ACC112 (cell line): ENCODE results near the gene C3orf62.

ENCODE experiments used
- H2AFZ ChIP-seq: fragments of 200-600 bp; sonication (generic); one replicate; pipeline ENCODE4 v1.6.0; 2017; ENCODE audit warnings: antibody characterized with exemption, low read length; ENCODE audit not compliant: unreplicated experiment
- H3K27ac ChIP-seq: fragments of 200-600 bp; sonication (generic); 2 replicates; pipeline ENCODE4 v1.5.1; 2014; ENCODE audit warnings: low read depth, mild to moderate bottlenecking, antibody characterized with exemption, low read length, moderate library complexity
- H3K27me3 ChIP-seq: fragments of 200-600 bp; sonication (generic); 2 replicates; pipeline ENCODE4 v1.6.1; 2014; ENCODE audit warnings: mild to moderate bottlenecking, antibody characterized with exemption, low read length, moderate library complexity, mixed read lengths; ENCODE audit not compliant: insufficient read depth
- H3K36me3 ChIP-seq: fragments of 200-600 bp; sonication (generic); 2 replicates; pipeline ENCODE4 v1.6.1; 2016; ENCODE audit warnings: mild to moderate bottlenecking, antibody characterized with exemption, low read length, moderate library complexity, mixed read lengths; ENCODE audit not compliant: insufficient read depth
- H3K4me1 ChIP-seq: fragments of 200-600 bp; sonication (generic); one replicate; pipeline ENCODE4 v1.6.1; 2016; ENCODE audit warnings: low read length, mixed read lengths; ENCODE audit not compliant: insufficient read depth, unreplicated experiment, control insufficient read depth
- H3K4me3 ChIP-seq: fragments of 200-600 bp; sonication (generic); 2 replicates; pipeline ENCODE4 v1.5.1; 2014; ENCODE audit warnings: mild to moderate bottlenecking, low read depth, low read length
- H3K79me2 ChIP-seq: fragments of 200-600 bp; sonication (generic); one replicate; pipeline ENCODE4 v1.6.0; 2016; ENCODE audit warnings: low read length; ENCODE audit not compliant: control insufficient read depth, unreplicated experiment, insufficient read depth

C3orf62 gene

DNA sequence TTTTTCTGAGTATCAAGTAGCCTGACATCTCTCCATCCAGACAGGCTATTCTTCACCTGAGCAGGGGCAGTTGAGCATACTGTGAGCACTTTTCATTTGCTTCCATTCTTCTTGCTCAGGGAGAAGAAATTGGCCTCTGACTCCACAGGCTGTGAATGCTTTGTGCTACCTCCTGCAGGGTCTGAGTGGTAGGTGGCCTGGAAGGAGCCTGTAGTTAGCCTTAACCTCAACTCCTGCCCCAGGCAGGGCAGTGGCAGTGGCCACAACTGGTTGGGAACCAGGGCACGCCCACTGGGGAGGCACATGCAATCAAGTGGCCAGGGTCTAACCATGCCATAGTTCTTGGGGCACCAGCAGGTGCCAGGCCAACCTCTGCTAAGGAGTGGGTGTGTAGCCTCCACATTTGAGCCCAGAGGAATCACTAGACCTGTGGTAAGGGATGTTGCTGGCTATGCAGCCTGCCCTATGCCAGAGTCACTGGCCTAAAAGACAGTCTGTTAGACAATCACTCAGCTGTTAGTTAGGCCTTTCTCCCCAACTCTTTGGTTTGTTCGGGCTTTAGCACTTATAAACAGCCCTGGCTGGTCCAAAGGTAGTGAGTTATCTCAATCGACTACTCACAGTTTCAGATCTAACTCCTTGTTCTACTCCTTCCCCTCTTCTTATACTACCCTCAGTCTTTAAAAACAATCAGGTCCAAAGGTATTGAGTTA lies 7.4 kb downstream of the C3orf62 start:
- Histone ChIP-seq H3K36me3 (no peaks in the 10 kb centered on the region), H3K4me1 (no peaks in the 10 kb centered on the region), H3K27me3 (no peaks in the 10 kb centered on the region), H3K79me2 (no peaks in the 10 kb centered on the region), H3K4me3 (no peak overlapping the region), H2AFZ (no peak overlapping the region), H3K27ac (no peak overlapping the region)

DNA sequence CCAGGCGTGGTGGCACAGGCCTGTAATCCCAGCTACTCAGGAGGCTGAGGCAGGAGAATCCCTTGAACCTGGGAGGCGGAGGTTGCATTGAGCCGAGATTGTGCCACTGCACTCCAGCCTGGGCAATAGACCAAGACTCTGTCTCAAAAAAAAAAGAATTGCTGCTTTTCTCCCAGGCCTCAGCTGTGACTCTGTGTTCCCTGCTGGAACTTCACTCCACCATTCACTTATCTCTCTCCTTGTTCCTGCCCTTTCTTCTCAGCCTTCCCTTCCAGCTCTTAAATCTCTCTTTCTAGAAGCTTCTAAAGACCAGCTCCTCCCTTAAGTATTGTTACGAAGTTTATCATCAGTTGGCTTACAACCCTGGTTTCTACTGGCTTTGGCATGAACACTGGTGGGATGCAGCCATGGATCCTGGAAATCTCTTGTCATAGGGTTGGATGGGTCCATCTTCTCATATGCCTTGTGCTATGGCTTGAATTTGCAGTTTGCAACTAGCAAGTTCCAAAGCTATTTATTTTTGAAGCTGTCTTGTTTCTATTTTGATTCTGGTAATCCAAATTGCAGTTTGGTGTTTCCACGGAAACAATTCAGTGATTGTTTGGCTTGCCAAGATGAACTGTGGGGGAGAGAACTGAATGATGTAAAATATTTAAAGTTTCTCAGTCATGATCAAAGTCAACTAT lies 10.5 kb downstream of the C3orf62 start:
- Histone ChIP-seq H3K4me3 (no peak overlapping the region), H3K27ac (no peak overlapping the region), H3K36me3 (no peaks in the 10 kb centered on the region), H3K4me1 (no peaks in the 10 kb centered on the region), H3K79me2 (no peaks in the 10 kb centered on the region), H2AFZ (no peak overlapping the region), H3K27me3 (no peaks in the 10 kb centered on the region)

DNA sequence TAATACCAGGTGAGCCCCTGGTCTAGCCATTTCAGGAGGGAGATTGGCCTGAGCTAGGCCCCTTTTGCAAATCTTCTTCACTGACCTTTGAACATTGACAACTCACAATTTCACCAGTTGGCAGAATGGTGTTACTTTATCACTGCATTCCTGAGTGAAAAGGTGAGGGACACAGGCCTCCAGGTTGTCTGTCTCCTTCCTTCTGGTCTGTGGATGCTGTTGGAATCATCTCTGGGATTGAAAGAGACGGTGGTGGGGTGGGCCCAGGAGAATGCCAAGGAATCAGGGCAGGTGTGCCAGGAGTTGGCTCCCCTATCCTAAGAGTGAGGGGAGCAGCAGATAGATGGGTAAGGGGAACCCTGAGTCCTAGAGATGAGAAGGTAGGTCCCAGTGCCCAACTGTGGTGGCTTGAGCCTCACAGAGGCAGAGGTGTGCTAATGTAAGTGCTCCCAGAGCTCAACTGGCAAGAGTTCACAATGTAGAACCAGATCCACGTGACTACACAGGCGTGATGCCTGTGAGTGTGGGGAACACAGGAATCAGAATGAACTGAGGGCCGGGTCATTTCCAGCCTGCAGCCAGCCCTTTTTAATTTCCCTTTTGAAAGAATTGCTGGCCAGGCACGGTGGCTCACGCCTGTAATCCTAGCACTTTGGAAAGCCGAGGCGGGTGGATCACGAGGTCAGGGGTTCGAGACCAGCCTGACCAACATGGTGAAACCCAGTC lies 11.2 kb downstream of the C3orf62 start:
- Histone ChIP-seq H3K79me2 (no peaks in the 10 kb centered on the region), H3K27me3 (no peaks in the 10 kb centered on the region), H3K4me1 (no peaks in the 10 kb centered on the region), H3K27ac (no peak overlapping the region), H2AFZ (no peak overlapping the region), H3K4me3 (no peak overlapping the region), H3K36me3 (no peaks in the 10 kb centered on the region)

DNA sequence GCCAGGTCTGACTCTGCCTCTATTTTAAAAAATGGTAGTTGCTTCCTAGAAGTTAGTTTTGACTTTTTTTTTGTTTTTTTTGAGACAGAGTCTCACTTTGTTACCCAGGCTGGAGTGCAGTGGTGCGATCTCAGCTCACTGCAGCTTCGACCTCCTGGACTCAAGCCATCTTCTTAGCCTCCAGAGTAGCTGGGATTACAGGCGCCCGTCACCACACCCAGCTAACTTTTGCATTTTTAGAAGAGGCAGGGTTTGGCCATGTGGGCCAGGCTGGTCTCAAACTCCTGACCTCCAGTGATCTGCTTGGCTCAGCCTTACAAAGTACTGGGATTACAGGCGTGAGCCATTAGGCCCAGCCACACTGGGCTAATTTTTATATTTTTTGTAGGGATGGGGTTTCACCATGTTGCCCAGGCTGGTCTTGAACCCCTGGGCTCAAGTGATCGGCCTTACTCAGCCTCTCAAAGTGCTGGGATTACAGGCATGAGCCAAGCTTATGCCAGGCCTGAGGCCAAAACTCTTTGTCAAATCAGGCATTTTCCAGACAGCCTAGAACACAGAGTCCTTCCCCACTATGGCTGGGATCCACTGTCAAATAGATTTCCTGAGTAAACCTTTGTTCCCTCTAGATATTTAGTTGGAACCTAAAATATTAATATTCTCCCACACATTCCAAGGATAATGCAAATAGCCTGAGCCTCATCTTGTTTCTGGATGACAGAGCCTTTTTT lies 13.7 kb downstream of the C3orf62 start:
- H3K36me3 ChIP-seq: no peaks in the 10 kb centered on the region
- H2AFZ ChIP-seq: no peak overlapping the region
- no peaks in the 10 kb centered on the region for H3K27me3 ChIP-seq
- H3K27ac ChIP-seq: no peak overlapping the region
- H3K79me2 ChIP-seq: no peaks in the 10 kb centered on the region
- no peaks in the 10 kb centered on the region for H3K4me1 ChIP-seq
- no peak overlapping the region for H3K4me3 ChIP-seq

DNA sequence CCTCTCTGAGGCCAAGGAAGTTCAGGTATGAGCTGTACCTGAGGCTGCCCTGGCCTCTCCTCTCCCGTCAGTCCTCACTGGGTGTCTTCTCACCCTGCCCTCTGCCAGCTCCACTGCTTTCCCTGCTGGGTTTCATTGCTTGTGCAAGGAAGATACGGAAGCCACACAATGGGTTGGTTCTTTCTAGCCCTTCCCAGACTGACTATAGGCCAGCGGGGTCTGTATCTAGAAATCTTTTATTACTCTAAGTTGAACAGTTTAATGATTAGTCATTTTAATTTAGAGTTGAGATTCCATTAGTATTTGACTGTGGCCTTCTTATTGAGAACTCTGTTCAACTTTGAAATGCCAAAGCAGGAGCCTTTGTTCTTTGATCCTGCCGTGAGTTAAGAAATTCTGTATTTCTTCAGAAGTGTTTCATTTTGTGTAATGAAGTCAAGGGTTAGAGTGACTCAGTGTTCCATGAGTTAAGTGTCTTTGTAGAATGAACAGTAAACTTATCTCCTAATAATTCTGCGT lies 16.2 kb downstream of the C3orf62 start:
- H3K27me3 ChIP-seq: no peaks in the 10 kb centered on the region
- no peaks in the 10 kb centered on the region for H3K79me2 ChIP-seq
- H3K4me1 ChIP-seq: no peaks in the 10 kb centered on the region
- no peak overlapping the region for H2AFZ ChIP-seq
- H3K27ac ChIP-seq: no peak overlapping the region
- H3K36me3 ChIP-seq: no peaks in the 10 kb centered on the region
- no peak overlapping the region for H3K4me3 ChIP-seq

DNA sequence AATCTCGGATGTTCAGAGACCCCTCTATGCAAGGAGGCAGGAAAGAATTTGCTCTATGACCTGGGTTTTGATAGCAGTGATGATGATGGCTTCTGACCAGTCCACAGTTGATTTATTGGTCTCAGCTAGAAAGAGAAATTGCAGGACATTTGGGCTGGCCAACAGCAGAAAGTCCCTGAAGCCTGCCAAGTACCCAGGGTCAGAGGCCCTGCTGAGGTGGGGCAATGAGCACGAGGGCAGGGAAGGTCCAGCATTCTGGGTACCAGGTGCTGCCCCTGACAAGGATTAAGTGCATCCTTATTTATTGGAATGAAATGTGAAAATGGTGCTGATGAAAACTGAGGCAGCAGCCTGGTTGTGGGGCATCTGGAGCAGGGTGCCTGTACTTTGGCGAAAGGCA lies 19.8 kb downstream of the C3orf62 start:
- no peaks in the 10 kb centered on the region for H3K4me1 ChIP-seq
- no peaks in the 10 kb centered on the region for H3K27me3 ChIP-seq
- no peaks in the 10 kb centered on the region for H3K36me3 ChIP-seq
- no peak overlapping the region for H2AFZ ChIP-seq
- H3K4me3 ChIP-seq: no peak overlapping the region
- H3K79me2 ChIP-seq: no peaks in the 10 kb centered on the region
- no peak overlapping the region for H3K27ac ChIP-seq

DNA sequence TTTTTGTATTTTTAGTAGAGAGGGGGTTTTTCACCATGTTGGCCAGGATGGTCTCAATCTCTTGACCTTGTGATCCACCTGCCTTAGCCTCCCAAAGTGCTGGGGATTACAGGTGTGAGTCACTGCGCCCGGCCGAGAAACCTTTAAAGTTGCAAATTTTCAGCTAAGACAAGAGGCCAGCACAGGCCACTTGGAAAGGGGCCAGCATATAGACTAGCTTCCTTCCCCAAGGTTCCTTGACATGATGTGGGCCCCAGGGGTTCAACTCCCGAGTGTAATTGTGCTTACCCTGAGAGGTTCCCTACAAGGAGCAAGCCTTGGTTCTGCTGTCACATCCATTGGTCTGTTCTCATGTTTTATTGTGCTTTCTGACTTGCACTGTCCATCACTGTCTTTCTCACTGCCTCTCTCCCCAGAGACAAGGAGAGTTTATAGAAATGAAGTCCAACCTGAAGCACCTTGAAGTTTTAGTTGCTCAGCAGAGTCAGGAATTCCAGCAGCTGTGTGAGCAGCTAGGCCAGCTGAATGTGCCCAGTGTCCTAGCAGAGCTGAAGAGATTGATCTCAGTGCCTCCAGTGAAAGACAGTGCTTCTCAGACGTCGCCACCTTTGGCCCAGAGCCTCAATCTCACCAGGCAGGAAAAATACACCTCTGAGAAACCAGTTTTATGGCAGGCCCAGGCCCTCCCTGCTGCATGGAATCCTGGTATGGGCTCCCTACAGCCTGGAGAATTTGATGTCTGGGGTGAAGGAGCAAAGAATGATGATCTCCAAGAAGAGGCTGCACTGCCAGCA lies 21.1 kb downstream of the C3orf62 start:
- H3K27me3 ChIP-seq: no peaks in the 10 kb centered on the region
- H3K4me3 ChIP-seq: no peak overlapping the region
- H3K4me1 ChIP-seq: no peaks in the 10 kb centered on the region
- no peaks in the 10 kb centered on the region for H3K79me2 ChIP-seq
- H3K36me3 ChIP-seq: no peaks in the 10 kb centered on the region
- no peak overlapping the region for H3K27ac ChIP-seq
- no peak overlapping the region for H2AFZ ChIP-seq

DNA sequence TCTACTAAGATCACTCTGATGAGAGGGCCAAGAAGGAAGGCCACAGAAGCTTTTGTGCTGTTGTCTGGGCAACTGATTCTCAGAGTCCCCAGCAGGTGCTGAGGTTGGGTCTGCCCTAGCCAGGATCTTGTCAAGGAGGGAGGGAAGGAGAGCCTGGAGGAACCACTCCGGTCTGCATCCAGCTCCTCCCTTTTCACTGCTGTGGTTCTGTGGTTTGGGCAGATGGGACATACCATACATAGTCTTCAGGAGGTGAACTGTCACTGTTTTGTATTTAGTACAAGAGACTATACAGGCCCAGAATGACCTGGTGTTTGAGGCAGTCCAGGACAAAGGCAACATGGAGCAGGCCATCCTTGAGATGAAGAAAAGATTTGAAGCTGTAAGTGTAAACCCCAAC lies 21.9 kb downstream of the C3orf62 start:
- H3K27ac ChIP-seq: no peak overlapping the region

DNA sequence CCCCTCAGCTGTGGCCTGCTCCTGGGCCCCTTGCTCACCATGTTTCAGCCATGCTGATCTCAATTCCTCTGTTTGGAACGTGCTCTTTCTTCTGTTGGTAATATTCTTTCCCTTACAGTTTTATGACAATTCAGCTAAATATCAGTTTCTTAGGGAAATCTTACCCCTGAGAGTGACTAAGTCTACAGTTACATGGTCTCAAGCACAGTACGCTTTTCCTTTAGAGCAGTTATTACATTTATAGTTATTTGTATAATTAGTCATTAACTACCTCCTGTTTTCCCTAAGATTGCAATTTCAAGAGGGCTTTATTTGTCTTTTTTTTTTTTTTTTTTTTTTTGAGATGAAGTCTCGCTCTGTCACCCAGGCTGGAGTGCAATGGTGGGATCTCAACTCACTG lies 23.5 kb downstream of the C3orf62 start:
- no peak overlapping the region for H2AFZ ChIP-seq
- H3K4me3 ChIP-seq: no peak overlapping the region
- H3K79me2 ChIP-seq: no peaks in the 10 kb centered on the region
- H3K27me3 ChIP-seq: no peaks in the 10 kb centered on the region
- H3K36me3 ChIP-seq: no peaks in the 10 kb centered on the region
- peaks cover 3% of the 10 kb centered on the region for H3K4me1 ChIP-seq
- H3K27ac ChIP-seq: no peak overlapping the region

More for the DNA sequence above, 21.9 kb downstream of the C3orf62 start:
- Histone ChIP-seq H3K4me3 (no peak overlapping the region), H3K36me3 (no peaks in the 10 kb centered on the region), H3K4me1 (no peaks in the 10 kb centered on the region), H2AFZ (no peak overlapping the region), H3K27me3 (no peaks in the 10 kb centered on the region), H3K79me2 (no peaks in the 10 kb centered on the region)

DNA sequence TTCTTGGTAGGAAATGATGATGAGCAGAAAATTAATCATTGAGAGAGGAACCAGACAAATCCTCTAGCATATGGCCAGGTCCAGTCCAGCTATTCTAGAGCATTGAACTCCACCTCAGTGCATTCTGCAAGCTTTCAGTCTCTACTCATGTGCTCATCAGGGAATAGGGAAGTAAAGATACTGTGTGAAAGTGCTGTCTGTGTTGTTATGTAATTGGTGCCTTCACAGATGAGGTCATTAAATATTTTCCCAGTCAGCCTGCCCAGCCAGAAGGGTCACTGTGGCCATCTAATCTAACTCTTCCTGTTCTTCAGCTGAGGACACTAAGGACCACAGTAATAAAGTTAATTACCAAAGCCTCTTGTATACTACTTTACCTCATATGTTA lies 28.2 kb downstream of the C3orf62 start:
- Histone ChIP-seq H2AFZ (no peak overlapping the region), H3K27ac (peak overlapping the region; percentile 46; the same call in 1 of the 2 replicates), H3K27me3 (no peaks in the 10 kb centered on the region), H3K79me2 (no peaks in the 10 kb centered on the region), H3K4me3 (no peak overlapping the region), H3K4me1 (peaks cover 5% of the 10 kb centered on the region), H3K36me3 (no peaks in the 10 kb centered on the region)
